VCaP (cell line): Measurements from ENCODE around the gene NHLRC1.

Experiments
- H3K27ac ChIP-seq: fragments of 450-650 bp; 2 replicates; pipeline ENCODE4 v1.5.1; 2017
- CTCF ChIP-seq: fragments of 450-650 bp; conservative IDR thresholded peaks from 2 replicates; pipeline ENCODE4 v1.5.1; 2017; ENCODE audit warnings: mild to moderate bottlenecking, moderate library complexity

NHLRC1 gene

GRCh38 chr6:18122128-18123093 is at the start of gene NHLRC1:
NHLRC1 (minus strand) TSS chr6:18122677; CDS start chr6:18122606, 71 bp downstream.
- no peak within 1 kb of the TSS for H3K27ac ChIP-seq
- TF ChIP-seq CTCF: peak; percentile 72

GRCh38 chr6:18171871-18172270 is 49.4 kb upstream of the NHLRC1 start:
- no peak overlapping the region for H3K27ac ChIP-seq
- TF ChIP-seq CTCF: no peak

GRCh38 chr6:18168264-18168663 is 45.8 kb upstream of the NHLRC1 start:
- no peak for TF ChIP-seq CTCF
- H3K27ac ChIP-seq: no peak overlapping the region

- H3K27ac ChIP-seq: no peak overlapping the region
- TF ChIP-seq CTCF: no peak
Measured at GRCh38 chr6:18166312-18167036, 44.0 kb upstream of the NHLRC1 start.

GRCh38 chr6:18165751-18166150 is 43.3 kb upstream of the NHLRC1 start:
- no peak overlapping the region for H3K27ac ChIP-seq
- no peak for TF ChIP-seq CTCF

- no peak overlapping the region for H3K27ac ChIP-seq
- TF ChIP-seq CTCF: no peak
Measured at GRCh38 chr6:18162401-18162800, 39.9 kb upstream of the NHLRC1 start.

- no peak overlapping the region for H3K27ac ChIP-seq
- no peak for TF ChIP-seq CTCF
Measured at GRCh38 chr6:18161431-18161830, 39.0 kb upstream of the NHLRC1 start.
